GM21367 (cell line): ENCODE results near the gene LRP5.
"Not testable (repeated sequence)": the region's sequence is repeated elsewhere in the genome, so short reads cannot be mapped to it uniquely, and the experiment has no call there.

Experiments used
- ATAC-seq: cut with Tn5 transposase; IDR thresholded peaks from one replicate; pipeline ENCODE4 v1.9.1; 2021; ENCODE audit not compliant: unreplicated experiment

Gene LRP5

GRCh38 chr11:68414496-68415221 is 102.3 kb downstream of the LRP5 start:
- ATAC-seq: no peak

- ATAC-seq: no peak
Measured at GRCh38 chr11:68416070-68416578, 103.7 kb downstream of the LRP5 start.

GRCh38 chr11:68418648-68419047 is 106.3 kb downstream of the LRP5 start:
- ATAC-seq: no peak

GRCh38 chr11:68420171-68420570 is 107.8 kb downstream of the LRP5 start:
- ATAC-seq: no peak

GRCh38 chr11:68423481-68423880 is 111.1 kb downstream of the LRP5 start:
- no peak for ATAC-seq

GRCh38 chr11:68424101-68424632 is 111.8 kb downstream of the LRP5 start:
- no peak for ATAC-seq

- ATAC-seq: no peak
Measured at GRCh38 chr11:68424981-68425865, 112.8 kb downstream of the LRP5 start.

GRCh38 chr11:68425866-68426380 is 113.5 kb downstream of the LRP5 start:
- ATAC-seq: no peak

- ATAC-seq: no peak
Measured at GRCh38 chr11:68429661-68430060, 117.3 kb downstream of the LRP5 start.

GRCh38 chr11:68430384-68430783 is 118.0 kb downstream of the LRP5 start:
- ATAC-seq: no peak

GRCh38 chr11:68430801-68431200 is 118.4 kb downstream of the LRP5 start:
- ATAC-seq: no peak

- ATAC-seq: no peak
Measured at GRCh38 chr11:68431984-68432645, 119.7 kb downstream of the LRP5 start.

- no peak for ATAC-seq
Measured at GRCh38 chr11:68432874-68433273, 120.5 kb downstream of the LRP5 start.

GRCh38 chr11:68433541-68433940 is 121.2 kb downstream of the LRP5 start:
- no peak for ATAC-seq

- ATAC-seq: not testable (repeated sequence)
Measured at GRCh38 chr11:68434159-68434558, 121.8 kb downstream of the LRP5 start.

GRCh38 chr11:68436162-68436888 is 123.9 kb downstream of the LRP5 start:
- ATAC-seq: no peak

GRCh38 chr11:68436985-68437926 is 124.9 kb downstream of the LRP5 start:
- ATAC-seq: no peak

GRCh38 chr11:68437927-68438657 is 125.7 kb downstream of the LRP5 start:
- ATAC-seq: no peak
